Lung (tissue), 12 donors: Measurements from ENCODE around the gene THUMPD2. TPM values are rescaled to one million over a fixed set of nuclear protein-coding genes. Genes with fewer than 3 reads are reported as not detected.

Source experiments
- ATAC-seq: fragments of 200-7000 bp; cut with Tn5 transposase; one replicate; pipeline ENCODE4 v1.9.1; 2020; ENCODE audit warnings: moderate number of reproducible peaks; ENCODE audit not compliant: insufficient read depth, low FRiP score
- DNase-seq, 3 donors: peaks; one replicate each; pipeline ENCODE4 v3.0.0-alpha.2; 2013 to 2017
- H3K27ac ChIP-seq, 2 donors: one replicate each; pipeline ENCODE4 v1.5.1; 2013; ENCODE audit warnings: mild to moderate bottlenecking in 2 of 2, moderate library complexity in 2 of 2, control low read depth in 1 of 2, inconsistent platforms in 1 of 2, low read depth in 1 of 2, low read length in 1 of 2
- H3K27me3 ChIP-seq, 3 donors: one replicate each; pipeline ENCODE4 v1.5.1; 2013; ENCODE audit warnings: low read length in 2 of 3; ENCODE audit not compliant: control insufficient read depth in 3 of 3, insufficient read depth in 3 of 3
- H3K36me3 ChIP-seq, 4 donors: one replicate each; pipeline ENCODE4 v1.5.1; 2013; ENCODE audit warnings: low read length in 4 of 4, mild to moderate bottlenecking in 1 of 4, moderate library complexity in 1 of 4; ENCODE audit not compliant: control insufficient read depth in 4 of 4, insufficient read depth in 4 of 4
- H3K4me1 ChIP-seq, 5 donors: one replicate each; pipeline ENCODE4 v1.5.1; 2013; ENCODE audit warnings: low read length in 5 of 5, mild to moderate bottlenecking in 2 of 5, moderate library complexity in 1 of 5; ENCODE audit not compliant: control insufficient read depth in 5 of 5, insufficient read depth in 5 of 5
- H3K4me3 ChIP-seq: one replicate; pipeline ENCODE4 v1.5.1; 2013; ENCODE audit warnings: mild to moderate bottlenecking, control low read depth, moderate library complexity
- H3K9ac ChIP-seq, 2 donors: one replicate each; pipeline ENCODE4 v1.5.1; 2013; ENCODE audit warnings: low read length in 2 of 2, control low read depth in 1 of 2; ENCODE audit not compliant: insufficient read depth in 1 of 2
- H3K9me3 ChIP-seq, 4 donors: one replicate each; pipeline ENCODE4 v1.5.1; 2013; ENCODE audit warnings: low read length in 3 of 4, mild to moderate bottlenecking in 1 of 4, moderate library complexity in 1 of 4; ENCODE audit not compliant: control insufficient read depth in 4 of 4, insufficient read depth in 3 of 4
- CTCF ChIP-seq: IDR thresholded peaks from 2 replicates; pipeline ENCODE4 v1.5.1; 2012; ENCODE audit warnings: mild to moderate bottlenecking; ENCODE audit errors: control extremely low read depth, extremely low read depth
- WGBS, 2 donors: extraction: QIAGEN DNeasy Blood & Tissue Kit; methylation state at CpG; one replicate each; pipeline ENCODE4 v1.1.7; 2013; 5-methylcytosine and 5-hydroxymethylcytosine counted together
- polyA plus RNA-seq, 2 donors: library from polyadenylated mRNA; stranded (reverse); fragments of 200-250 nt; gene quantifications; one replicate each; pipeline ENCODE4 v1.2.1, GENCODE V29; 2013
- total RNA-seq, 2 donors: library from RNA; depleted of rRNA in 1 of 2; stranded (reverse); fragments of >200 nt in 1 of 2; gene quantifications; one replicate each; pipeline ENCODE4 v1.2.1, GENCODE V29; 2014 to 2021
- donor health status: control.
- donor health status: control.
- donor health status: Bipolar disorder and iron deficiency.
- donor health status: healthy.
- donor health status: DM: yes; HTN: yes; CAD: no.

THUMPD2 gene
- total and polyA plus RNA-seq, 4 donors, result 6.9 to 28.1 (median 11.5) TPM

GRCh38 chr2:39701137-39701536, 77.9 kb downstream of the THUMPD2 start:
- Histone ChIP-seq H3K4me3 (no peak overlapping the region), H3K9ac (no peak overlapping the region), H3K27ac (no peak overlapping the region), H3K27me3 (no peaks in the 10 kb centered on the region), H3K4me1 (peaks cover 0 to 22% (median 15%) of the 10 kb centered on the region in 5 donors), H3K9me3 (peaks cover 0 to 8% (median 0%) of the 10 kb centered on the region in 4 donors), H3K36me3 (no peaks in the 10 kb centered on the region)
- no peak for TF ChIP-seq CTCF
- no peak for DNase-seq
- WGBS, 2 donors, result 95 to 97% methylated on average over 1 of the region's 1 CpG
- ATAC-seq, result no peak

GRCh38 chr2:39697454-39697853, 81.6 kb downstream of the THUMPD2 start:
- peaks cover 0 to 29% (median 18%) of the 10 kb centered on the region in 5 donors for H3K4me1 ChIP-seq
- peak overlapping the region; percentile 53 to 68 for H3K27ac ChIP-seq
- 35 to 57% methylated on average over 2 of the region's 2 CpGs for WGBS, 2 donors
- no peak overlapping the region for H3K9ac ChIP-seq
- no peaks in the 10 kb centered on the region for H3K27me3 ChIP-seq
- no peak for TF ChIP-seq CTCF
- H3K4me3 ChIP-seq, result no peak overlapping the region
- DNase-seq, result peak; percentile 72 to 92 (median 92)
- no peaks in the 10 kb centered on the region for H3K36me3 ChIP-seq
- H3K9me3 ChIP-seq, result peaks cover 0 to 8% (median 0%) of the 10 kb centered on the region in 4 donors
- ATAC-seq, result no peak

- Histone ChIP-seq H3K9ac (no peak overlapping the region), H3K36me3 (no peaks in the 10 kb centered on the region), H3K4me3 (no peak overlapping the region), H3K4me1 (peaks cover 0 to 29% (median 18%) of the 10 kb centered on the region in 5 donors), H3K9me3 (peaks cover 0 to 5% (median 0%) of the 10 kb centered on the region in 4 donors), H3K27me3 (no peaks in the 10 kb centered on the region), H3K27ac (peak overlapping the region in 1 of 2 donors; percentile 53)
- DNase-seq (peak; percentile 31 to 87 (median 86)), ATAC-seq (peak; percentile 49)
- WGBS, 2 donors, result 50 to 69% methylated on average over 1 of the region's 1 CpG
- TF ChIP-seq CTCF, result no peak
Observed at GRCh38 chr2:39696838-39697237, 82.2 kb downstream of the THUMPD2 start.

- no peak overlapping the region for H3K9ac ChIP-seq
- ATAC-seq (no peak), DNase-seq (peak; percentile 27 to 50 (median 43))
- TF ChIP-seq CTCF, result no peak
- 62 to 84% methylated on average over 4 of the region's 4 CpGs for WGBS, 2 donors
- peaks cover 0 to 29% (median 18%) of the 10 kb centered on the region in 5 donors for H3K4me1 ChIP-seq
- peaks cover 0 to under 1% (median 0%) of the 10 kb centered on the region in 4 donors for H3K9me3 ChIP-seq
- no peak overlapping the region for H3K4me3 ChIP-seq
- H3K27me3 ChIP-seq, result no peaks in the 10 kb centered on the region
- H3K27ac ChIP-seq, result peak overlapping the region in 1 of 2 donors; percentile 53
- no peaks in the 10 kb centered on the region for H3K36me3 ChIP-seq
Observed at GRCh38 chr2:39696101-39696553, 82.9 kb downstream of the THUMPD2 start.
